Activated CD4-positive, CD25-positive, alpha-beta regulatory T cell treated with anti-CD3 and anti-CD28 coated beads, Interleukin-2, amount 50 U/mL, for 16 hours (primary cell): ENCODE measurements around the gene EMD.
"Not testable (repeated sequence)": the region's sequence is repeated elsewhere in the genome, so short reads cannot be mapped to it uniquely, and the experiment has no call there.

Source experiments
- DNase-seq: peaks from one replicate; pipeline ENCODE4 v3.0.0-alpha.2; 2020; ENCODE audit warnings: low read depth, low spot score

EMD gene

GRCh38 chrX:154378799-154379568, at the start of gene EMD:
Gene EMD, plus strand, starts transcription at chrX:154379295. Its CDS starts 190 bp downstream, at chrX:154379485.
- peak; percentile 92 for DNase-seq

- DNase-seq = no peak
These were observed 46.5 kb upstream of the EMD start for GRCh38 chrX:154332561-154332960.

GRCh38 chrX:154333116-154333515, 46.0 kb upstream of the EMD start:
- no peak for DNase-seq

- no peak for DNase-seq
These were observed 45.2 kb upstream of the EMD start for GRCh38 chrX:154333837-154334271.

GRCh38 chrX:154334496-154334895, 44.6 kb upstream of the EMD start:
- DNase-seq = no peak

- not testable (repeated sequence) for DNase-seq
These were observed 37.4 kb upstream of the EMD start for GRCh38 chrX:154341399-154342298.

GRCh38 chrX:154343063-154343462, 36.0 kb upstream of the EMD start:
- not testable (repeated sequence) for DNase-seq

DNA sequence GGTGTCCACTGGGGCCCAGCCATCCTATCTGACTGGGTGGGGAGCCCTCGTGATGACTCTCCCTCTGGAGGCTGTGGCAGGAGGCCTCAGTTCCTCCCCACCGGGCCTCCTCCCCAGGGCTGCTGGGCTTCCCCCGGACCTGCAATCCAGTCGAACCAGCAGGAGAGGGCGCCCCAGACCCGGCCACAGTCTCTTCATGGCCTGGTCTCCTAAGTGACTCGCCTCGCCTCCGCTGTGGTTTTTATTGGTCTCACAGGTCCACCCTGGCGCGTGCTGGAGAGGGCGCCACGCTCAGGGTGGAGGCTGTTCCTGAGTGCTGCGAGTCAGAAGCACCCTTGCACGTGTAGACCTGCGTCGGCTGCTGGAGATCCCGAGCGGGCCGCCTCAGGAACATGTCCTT, 35.5 kb upstream of the EMD start:
- DNase-seq = not testable (repeated sequence)

GRCh38 chrX:154348114-154348531, 31.0 kb upstream of the EMD start:
- DNase-seq = no peak

DNA sequence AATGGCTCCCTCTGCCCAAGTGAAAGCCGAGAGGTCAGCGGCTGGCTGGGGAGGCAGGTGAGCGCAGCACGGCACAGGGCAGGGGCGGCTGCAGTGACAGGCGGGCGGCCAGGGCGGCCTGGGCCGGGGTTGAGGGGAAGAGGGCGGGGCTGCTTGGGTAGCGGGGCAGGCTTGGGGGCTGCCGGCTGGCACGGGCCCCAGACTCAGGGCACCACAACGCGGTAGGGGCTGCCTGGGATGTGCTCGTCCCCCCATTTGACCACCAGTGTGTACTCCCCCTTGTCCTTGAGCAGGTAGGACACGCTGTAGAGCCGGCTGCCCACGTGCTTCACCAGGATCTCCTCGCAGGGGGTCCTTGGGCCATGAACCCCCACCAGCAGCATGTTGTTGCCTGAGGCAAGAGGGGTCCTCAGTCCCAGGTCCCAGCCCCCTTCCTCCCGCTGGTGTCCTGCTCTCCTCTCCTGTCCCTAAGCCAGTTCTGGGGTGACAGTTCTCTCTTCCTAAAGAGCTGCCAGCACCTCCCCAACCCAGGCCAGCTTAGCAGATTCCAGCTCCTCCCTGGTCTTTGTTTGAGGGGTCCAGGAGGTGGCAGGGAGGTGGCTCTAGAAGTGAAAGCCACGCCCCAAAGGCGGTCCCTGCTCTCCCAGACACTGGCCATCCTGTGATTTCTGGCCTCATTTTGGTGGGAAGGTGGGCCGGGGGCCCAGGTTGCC, 30.3 kb upstream of the EMD start:
- no peak for DNase-seq

DNA sequence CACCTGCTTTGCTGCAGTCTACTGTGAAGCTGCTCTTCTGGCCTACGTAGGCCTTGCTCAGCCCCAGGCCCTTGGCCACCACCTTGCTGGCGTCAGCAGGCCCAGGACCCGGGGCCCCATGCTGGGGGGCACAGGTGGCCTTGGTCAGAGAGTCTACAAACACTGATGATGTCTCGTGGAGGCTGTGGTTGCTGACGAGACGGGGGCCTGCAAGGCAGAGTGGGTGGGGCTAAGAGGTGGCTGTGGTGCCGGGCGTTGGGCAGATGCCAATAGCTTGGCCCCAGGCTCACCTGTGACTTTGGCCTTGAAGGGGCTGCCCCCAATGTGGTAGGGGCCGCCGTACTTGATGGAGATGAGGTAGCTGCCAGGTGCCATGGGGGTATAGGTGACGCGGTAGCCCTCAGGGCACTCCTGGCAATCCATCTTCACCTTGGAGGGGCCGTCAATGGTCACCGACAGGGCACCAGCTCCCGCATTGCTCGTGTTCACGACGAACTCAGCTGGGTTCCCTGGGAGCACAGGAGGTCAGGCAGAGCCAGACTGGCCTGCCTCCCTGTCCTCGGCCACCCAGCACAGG, 29.6 kb upstream of the EMD start:
- no peak for DNase-seq

DNA sequence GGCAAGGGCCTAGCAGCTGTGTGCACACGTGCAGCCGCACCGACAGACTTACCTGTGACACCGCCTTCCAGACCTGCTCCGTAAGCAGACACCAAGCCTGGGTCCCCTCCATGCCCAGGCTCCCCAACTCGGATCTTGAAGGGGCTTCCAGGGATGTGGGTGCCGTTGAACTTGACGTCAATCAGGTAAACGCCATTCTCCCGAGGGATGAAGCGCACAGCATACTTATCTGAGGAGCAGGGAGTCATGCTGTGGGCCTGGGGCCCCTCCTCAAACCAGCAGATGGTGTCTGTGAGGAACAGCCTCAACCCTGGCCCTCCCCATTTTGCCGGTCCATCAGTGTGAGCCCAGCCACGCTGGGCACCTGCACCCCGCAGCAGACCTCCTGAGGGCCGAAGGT, 29.1 kb upstream of the EMD start:
- no peak for DNase-seq

DNA sequence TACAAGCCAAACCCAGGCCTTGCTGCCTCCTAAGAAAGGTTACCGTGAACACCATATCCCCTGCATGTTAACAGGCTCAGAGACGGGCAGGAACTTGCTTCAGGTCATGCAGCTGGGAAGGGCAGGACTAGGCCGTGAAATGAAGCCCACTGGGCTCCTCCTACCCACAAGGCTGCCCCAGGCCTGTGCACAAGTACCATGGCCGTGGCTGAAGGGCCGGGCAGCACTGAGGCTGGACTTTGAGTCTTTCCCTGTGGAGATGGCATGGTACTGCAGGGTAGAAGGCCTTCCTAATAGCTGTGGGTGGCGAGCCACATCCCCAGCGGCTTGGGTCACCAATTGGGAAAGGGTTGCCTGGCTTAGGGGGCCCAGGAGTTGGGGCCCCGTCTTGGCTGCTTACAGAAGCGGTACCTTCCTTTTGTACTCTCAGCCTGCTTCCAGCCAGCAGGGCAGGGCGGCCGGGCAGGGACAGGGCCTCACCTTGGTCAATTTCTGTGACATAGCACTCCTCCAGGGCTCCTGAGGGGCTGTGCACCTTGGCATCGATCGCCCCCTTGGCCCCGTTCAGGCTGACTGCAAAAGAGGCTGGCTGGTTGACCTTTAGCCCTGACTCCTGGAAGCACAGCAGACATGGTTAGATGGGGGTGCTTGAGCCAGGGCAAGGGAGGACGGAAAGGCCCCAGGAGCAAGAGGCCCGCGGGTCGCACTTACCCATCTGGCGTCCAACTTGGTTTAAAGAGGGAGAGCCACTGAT, 28.5 kb upstream of the EMD start:
- DNase-seq = no peak

DNA sequence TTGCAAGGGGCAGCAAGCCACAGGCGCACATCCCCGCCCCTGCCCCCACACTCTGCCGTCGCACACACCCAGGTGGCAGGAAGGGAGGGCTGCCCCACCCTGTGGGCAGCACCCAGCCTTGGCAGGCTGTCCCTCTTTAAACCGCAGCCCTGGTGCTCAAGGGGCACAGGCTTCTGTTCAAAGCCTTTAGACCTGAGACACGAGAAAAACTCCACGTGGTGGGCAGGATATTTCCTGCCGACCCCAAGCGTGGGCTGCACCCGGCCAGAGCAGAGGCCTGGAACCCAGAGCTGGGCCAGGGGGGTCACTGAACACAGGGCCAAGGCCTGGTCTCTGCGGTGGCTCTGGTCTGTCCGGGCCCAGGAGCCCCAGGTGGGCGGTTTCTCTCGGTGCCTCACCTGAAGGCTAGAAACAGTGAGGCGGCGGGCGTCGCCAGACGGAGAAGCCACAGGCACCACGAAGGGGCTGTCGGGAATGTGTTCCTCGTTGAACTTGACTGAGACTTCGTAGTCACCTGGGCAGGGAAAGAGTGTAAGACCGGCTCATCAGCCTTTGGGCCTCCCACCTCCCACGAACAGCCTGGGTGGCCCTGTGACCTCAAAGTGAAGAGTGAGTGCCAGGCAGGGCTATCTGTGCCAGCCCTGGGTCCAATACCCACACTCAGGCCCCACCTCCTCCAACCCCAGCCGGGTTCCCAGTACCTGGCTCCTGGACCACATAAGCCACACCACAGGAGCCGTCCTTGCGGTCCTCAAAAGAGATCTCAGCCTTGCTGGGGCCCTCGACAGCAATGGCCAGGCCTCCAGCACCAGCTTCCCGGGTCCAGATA, 27.7 kb upstream of the EMD start:
- DNase-seq = no peak

DNA sequence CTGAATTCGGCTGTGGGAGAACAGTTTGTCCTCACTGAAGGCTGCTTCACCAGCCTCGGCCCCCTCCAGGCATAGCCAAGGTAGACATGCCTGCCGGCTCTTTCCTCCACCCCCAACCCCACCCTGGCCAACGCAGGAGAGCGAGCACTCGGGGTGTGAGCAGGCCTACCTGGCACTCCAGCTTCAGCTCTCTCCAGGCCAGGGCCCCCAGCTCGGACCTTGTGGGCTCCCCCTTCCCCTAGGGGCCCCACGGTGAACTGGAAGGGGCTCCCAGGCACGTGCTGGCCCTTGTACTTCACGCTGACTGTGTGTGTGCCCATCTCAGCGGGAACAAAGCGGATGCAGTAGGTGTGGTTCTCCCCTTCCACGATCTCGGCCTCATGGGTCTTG, 27.1 kb upstream of the EMD start:
- DNase-seq = no peak

DNA sequence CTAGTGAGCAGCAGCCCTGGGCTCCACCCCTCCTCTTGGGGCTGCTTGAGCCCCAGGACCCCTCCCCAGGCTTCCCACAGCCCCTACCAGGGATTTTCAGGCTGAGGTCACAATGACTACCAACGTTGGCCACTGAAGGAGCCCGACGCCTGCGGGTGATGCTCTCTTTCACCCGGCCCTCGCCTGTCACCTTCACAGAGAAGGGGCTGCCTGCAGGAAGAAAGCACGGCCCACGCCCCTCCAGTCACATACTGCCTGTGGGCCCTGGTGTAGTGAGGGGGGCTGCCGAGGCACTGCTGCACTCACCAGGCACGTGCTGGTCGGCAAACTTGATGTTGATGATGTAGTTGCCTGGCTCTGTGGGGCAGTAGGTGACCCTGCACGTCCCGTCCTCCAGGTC, 26.6 kb upstream of the EMD start:
- DNase-seq = no peak

DNA sequence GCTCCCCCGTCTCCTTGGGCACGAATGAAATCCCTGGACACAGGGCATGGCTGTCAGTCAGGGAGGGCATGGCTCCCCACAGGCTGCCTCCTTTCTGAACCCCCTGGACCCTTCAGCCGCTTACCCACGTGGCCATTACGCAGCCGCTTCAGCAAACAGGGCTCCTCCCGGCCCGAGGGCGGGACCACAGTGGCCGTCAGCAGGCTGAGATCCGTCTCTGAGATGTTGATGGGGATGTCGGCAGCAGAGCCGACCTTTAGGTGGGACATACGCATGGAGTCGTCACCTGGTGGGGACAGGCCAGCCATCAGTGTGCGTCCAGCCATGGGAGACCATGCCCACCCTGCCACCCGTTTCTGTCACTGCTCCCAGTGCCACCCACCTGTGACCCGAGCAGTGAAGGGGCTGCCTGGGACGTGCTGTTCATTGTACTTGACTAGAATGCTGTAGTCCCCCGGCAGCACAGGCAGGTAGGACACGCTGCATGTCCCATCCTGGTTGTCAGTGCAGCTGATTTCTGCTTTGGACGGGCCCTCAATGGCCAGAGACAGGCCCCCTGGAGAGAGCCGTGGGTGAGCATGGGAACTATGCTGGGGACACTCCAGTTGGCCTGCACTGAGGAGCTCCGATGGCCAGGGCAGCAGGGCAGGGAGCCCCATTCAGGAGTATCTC, 25.8 kb upstream of the EMD start:
- no peak for DNase-seq

- DNase-seq = no peak
These were observed 25.1 kb upstream of the EMD start for GRCh38 chrX:154354013-154354412.

DNA sequence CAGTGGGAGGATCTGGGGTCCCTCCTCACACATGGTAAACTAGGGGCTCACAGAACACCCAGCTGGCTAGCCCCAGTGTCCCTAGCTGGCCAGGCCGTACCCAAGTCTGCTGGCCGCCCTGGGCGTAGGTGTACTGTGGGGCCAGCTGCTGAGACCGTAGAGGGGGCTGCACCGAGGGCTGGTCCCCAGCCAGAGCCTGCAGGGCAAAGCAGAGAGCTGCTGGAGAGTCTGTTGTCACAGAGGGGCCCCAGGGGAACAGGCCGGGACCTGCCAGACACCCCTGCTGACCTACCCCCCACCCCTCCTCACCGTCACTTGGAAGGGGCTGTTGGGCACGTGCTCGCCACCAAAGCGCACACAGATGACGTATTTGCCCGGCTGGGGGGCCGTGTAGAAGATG, 24.6 kb upstream of the EMD start:
- DNase-seq = no peak
